ENCODE data around the gene CASTOR1.
A peak's percentile ranks its signal among the peaks of the same experiment; 100 is the strongest.

The CASTOR1 gene

GRCh38 chr22:30290342-30291057, 1.2 kb upstream of the CASTOR1 start:
- peak; percentile 61 for DNase-seq (ENCODE audit: low spot score)
- in situ Hi-C loops (cut with MboI; ENCODE audit: low sequenced_read_pairs, unreplicated experiment), result no loop called here
- no peak for TF ChIP-seq CTCF (IDR thresholded peaks at IDR 0.05; ENCODE audit: borderline replicate concordance, control extremely low read depth, extremely low read depth, insufficient read depth, missing control alignments)

GRCh38 chr22:30289980-30290313, 642 bp upstream of the CASTOR1 start:
- TF ChIP-seq CTCF (IDR thresholded peaks at IDR 0.05; ENCODE audit: borderline replicate concordance, control extremely low read depth, extremely low read depth, insufficient read depth, missing control alignments), result no peak
- DNase-seq (ENCODE audit: low spot score), result no peak
- in situ Hi-C loops (cut with MboI; ENCODE audit: low sequenced_read_pairs, unreplicated experiment), result loop anchor here (5.0 kb wide), 1 partner anchor 102 kb away; no protein-coding TSS in a partner anchor

GRCh38 chr22:30288419-30289140, 725 bp downstream of the CASTOR1 start:
- in situ Hi-C loops (cut with MboI; ENCODE audit: low sequenced_read_pairs, unreplicated experiment), result loop anchor here (5.0 kb wide), 1 partner anchor 104 kb away; no protein-coding TSS in a partner anchor

GRCh38 chr22:30287648-30288418, 1.5 kb downstream of the CASTOR1 start:
- in situ Hi-C loops (cut with MboI; ENCODE audit: low sequenced_read_pairs, unreplicated experiment), result loop anchor here (5.0 kb wide), 1 partner anchor 104 kb away; no protein-coding TSS in a partner anchor
- peak; percentile 84 for DNase-seq (ENCODE audit: low spot score)

More at GRCh38 chr22:30288419-30289140, 725 bp downstream of the CASTOR1 start:
- TF ChIP-seq CTCF (IDR thresholded peaks at IDR 0.05; ENCODE audit: borderline replicate concordance, control extremely low read depth, extremely low read depth, insufficient read depth, missing control alignments), result no peak
- DNase-seq (ENCODE audit: low spot score), result no peak

GRCh38 chr22:30286813-30287647, 2.3 kb downstream of the CASTOR1 start:
- peak; percentile 86 for TF ChIP-seq CTCF (IDR thresholded peaks at IDR 0.05; ENCODE audit: borderline replicate concordance, control extremely low read depth, extremely low read depth, insufficient read depth, missing control alignments)
- DNase-seq (ENCODE audit: low spot score), result peak; percentile 89
- in situ Hi-C loops (cut with MboI; ENCODE audit: low sequenced_read_pairs, unreplicated experiment), result loop anchor here (5.0 kb wide), 1 partner anchor 105 kb away; no protein-coding TSS in a partner anchor

More at GRCh38 chr22:30287648-30288418, 1.5 kb downstream of the CASTOR1 start:
- peak; percentile 77 for TF ChIP-seq CTCF (IDR thresholded peaks at IDR 0.05; ENCODE audit: borderline replicate concordance, control extremely low read depth, extremely low read depth, insufficient read depth, missing control alignments)

Measured in GM13976 (cell line).